HepG2 (cell line): ENCODE data around the gene ADAMTSL4.

Experiments used
- ADNP ChIP-seq: sonication (generic); formaldehyde crosslinking; IDR thresholded peaks from 2 replicates; pipeline ENCODE4 v1.4.0; 2020; ENCODE audit warnings: missing genetic modification reagents
- ARNTL ChIP-seq: sonication (generic); formaldehyde crosslinking; IDR thresholded peaks from 2 replicates; pipeline ENCODE4 v1.4.0; 2020; ENCODE audit warnings: mild to moderate bottlenecking, missing genetic modification reagents
- CTCF ChIP-seq: sonication (generic); formaldehyde crosslinking; IDR thresholded peaks from 2 replicates; pipeline ENCODE4 v1.5.0; 2020; ENCODE audit warnings: mild to moderate bottlenecking, missing genetic modification reagents, moderate library complexity
- E2F2 ChIP-seq: sonication (generic); formaldehyde crosslinking; IDR thresholded peaks from 2 replicates; pipeline ENCODE4 v1.4.0; 2020; ENCODE audit warnings: missing genetic modification reagents, borderline replicate concordance
- JUNB ChIP-seq: sonication (generic); formaldehyde crosslinking; IDR thresholded peaks from 2 replicates; pipeline ENCODE4 v1.8.0; 2022; ENCODE audit warnings: missing genetic modification reagents, mild to moderate bottlenecking, borderline replicate concordance
- MTA3 ChIP-seq: sonication (generic); formaldehyde crosslinking; IDR thresholded peaks from 2 replicates; pipeline ENCODE4 v1.4.0; 2020; ENCODE audit warnings: missing genetic modification reagents
- RNF2 ChIP-seq: fragments of 450-650 bp; conservative IDR thresholded peaks from 2 replicates; pipeline ENCODE4 v1.6.1; 2016; ENCODE audit warnings: low read depth
- SIN3A ChIP-seq: IDR thresholded peaks from 2 replicates; pipeline ENCODE4 v1.6.1; 2011; ENCODE audit warnings: low read depth, mild to moderate bottlenecking, control low read depth, low read length, borderline replicate concordance
- SMAD1 ChIP-seq: sonication (generic); formaldehyde crosslinking; IDR thresholded peaks from 2 replicates; pipeline ENCODE4 v1.4.0; 2020; ENCODE audit warnings: missing genetic modification reagents, low read depth, mild to moderate bottlenecking, borderline replicate concordance
- TF ChIP-seq, protein P1 (sequence below): sonication (generic); formaldehyde crosslinking; IDR thresholded peaks from 2 replicates; pipeline ENCODE4 v1.5.0; 2020; ENCODE audit warnings: mild to moderate bottlenecking, missing genetic modification reagents
- TF ChIP-seq, protein P2 (sequence below): sonication (generic); formaldehyde crosslinking; IDR thresholded peaks from 2 replicates; pipeline ENCODE4 v1.9.0; 2021; ENCODE audit warnings: missing genetic modification reagents, borderline replicate concordance
- TF ChIP-seq, protein P3 (sequence below), 2 experiments: IDR thresholded peaks; 2 replicates each; pipeline ENCODE4 v1.6.1; 2011 to 2012; ENCODE audit warnings: low read length in 2 of 2, borderline replicate concordance in 1 of 2, low read depth in 1 of 2, mild to moderate bottlenecking in 1 of 2, moderate library complexity in 1 of 2
- TF ChIP-seq, protein P4 (sequence below): IDR thresholded peaks from 2 replicates; pipeline ENCODE4 v1.4.0; 2020; ENCODE audit warnings: mild to moderate bottlenecking, missing genetic modification reagents

GRCh38 chr1:150512846-150513245, 36.4 kb upstream of the ADAMTSL4 start:
- no peak for TF ChIP-seq RNF2
- no peak for TF ChIP-seq JUNB (CRISPR knock-in tag)
- TF ChIP-seq, protein P1, sequence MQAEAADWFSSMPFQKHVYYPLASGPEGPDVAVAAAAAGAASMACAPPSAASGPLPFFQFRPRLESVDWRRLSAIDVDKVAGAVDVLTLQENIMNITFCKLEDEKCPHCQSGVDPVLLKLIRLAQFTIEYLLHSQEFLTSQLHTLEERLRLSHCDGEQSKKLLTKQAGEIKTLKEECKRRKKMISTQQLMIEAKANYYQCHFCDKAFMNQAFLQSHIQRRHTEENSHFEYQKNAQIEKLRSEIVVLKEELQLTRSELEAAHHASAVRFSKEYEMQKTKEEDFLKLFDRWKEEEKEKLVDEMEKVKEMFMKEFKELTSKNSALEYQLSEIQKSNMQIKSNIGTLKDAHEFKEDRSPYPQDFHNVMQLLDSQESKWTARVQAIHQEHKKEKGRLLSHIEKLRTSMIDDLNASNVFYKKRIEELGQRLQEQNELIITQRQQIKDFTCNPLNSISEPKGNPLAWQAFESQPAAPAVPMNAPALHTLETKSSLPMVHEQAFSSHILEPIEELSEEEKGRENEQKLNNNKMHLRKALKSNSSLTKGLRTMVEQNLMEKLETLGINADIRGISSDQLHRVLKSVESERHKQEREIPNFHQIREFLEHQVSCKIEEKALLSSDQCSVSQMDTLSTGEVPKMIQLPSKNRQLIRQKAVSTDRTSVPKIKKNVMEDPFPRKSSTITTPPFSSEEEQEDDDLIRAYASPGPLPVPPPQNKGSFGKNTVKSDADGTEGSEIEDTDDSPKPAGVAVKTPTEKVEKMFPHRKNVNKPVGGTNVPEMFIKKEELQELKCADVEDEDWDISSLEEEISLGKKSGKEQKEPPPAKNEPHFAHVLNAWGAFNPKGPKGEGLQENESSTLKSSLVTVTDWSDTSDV (CRISPR knock-in tag) = no peak
- no peak for TF ChIP-seq SMAD1 (CRISPR knock-in tag)
- no peak for TF ChIP-seq CTCF (CRISPR knock-in tag)
- no peak for TF ChIP-seq SIN3A
- TF ChIP-seq, protein P2, sequence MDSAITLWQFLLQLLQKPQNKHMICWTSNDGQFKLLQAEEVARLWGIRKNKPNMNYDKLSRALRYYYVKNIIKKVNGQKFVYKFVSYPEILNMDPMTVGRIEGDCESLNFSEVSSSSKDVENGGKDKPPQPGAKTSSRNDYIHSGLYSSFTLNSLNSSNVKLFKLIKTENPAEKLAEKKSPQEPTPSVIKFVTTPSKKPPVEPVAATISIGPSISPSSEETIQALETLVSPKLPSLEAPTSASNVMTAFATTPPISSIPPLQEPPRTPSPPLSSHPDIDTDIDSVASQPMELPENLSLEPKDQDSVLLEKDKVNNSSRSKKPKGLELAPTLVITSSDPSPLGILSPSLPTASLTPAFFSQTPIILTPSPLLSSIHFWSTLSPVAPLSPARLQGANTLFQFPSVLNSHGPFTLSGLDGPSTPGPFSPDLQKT (CRISPR knock-in tag) = no peak
- TF ChIP-seq ARNTL (CRISPR knock-in tag) = no peak
- no peak for TF ChIP-seq E2F2 (CRISPR knock-in tag)
- TF ChIP-seq, protein P3, sequence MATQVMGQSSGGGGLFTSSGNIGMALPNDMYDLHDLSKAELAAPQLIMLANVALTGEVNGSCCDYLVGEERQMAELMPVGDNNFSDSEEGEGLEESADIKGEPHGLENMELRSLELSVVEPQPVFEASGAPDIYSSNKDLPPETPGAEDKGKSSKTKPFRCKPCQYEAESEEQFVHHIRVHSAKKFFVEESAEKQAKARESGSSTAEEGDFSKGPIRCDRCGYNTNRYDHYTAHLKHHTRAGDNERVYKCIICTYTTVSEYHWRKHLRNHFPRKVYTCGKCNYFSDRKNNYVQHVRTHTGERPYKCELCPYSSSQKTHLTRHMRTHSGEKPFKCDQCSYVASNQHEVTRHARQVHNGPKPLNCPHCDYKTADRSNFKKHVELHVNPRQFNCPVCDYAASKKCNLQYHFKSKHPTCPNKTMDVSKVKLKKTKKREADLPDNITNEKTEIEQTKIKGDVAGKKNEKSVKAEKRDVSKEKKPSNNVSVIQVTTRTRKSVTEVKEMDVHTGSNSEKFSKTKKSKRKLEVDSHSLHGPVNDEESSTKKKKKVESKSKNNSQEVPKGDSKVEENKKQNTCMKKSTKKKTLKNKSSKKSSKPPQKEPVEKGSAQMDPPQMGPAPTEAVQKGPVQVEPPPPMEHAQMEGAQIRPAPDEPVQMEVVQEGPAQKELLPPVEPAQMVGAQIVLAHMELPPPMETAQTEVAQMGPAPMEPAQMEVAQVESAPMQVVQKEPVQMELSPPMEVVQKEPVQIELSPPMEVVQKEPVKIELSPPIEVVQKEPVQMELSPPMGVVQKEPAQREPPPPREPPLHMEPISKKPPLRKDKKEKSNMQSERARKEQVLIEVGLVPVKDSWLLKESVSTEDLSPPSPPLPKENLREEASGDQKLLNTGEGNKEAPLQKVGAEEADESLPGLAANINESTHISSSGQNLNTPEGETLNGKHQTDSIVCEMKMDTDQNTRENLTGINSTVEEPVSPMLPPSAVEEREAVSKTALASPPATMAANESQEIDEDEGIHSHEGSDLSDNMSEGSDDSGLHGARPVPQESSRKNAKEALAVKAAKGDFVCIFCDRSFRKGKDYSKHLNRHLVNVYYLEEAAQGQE (IDR thresholded peaks at IDR 0.05; ENCODE audit: borderline replicate concordance in 1 of 2, low read depth in 1 of 2, low read length in 2 of 2) = no peak
- no peak for TF ChIP-seq ADNP
- TF ChIP-seq MTA3 (CRISPR knock-in tag) = no peak
- TF ChIP-seq, protein P4, sequence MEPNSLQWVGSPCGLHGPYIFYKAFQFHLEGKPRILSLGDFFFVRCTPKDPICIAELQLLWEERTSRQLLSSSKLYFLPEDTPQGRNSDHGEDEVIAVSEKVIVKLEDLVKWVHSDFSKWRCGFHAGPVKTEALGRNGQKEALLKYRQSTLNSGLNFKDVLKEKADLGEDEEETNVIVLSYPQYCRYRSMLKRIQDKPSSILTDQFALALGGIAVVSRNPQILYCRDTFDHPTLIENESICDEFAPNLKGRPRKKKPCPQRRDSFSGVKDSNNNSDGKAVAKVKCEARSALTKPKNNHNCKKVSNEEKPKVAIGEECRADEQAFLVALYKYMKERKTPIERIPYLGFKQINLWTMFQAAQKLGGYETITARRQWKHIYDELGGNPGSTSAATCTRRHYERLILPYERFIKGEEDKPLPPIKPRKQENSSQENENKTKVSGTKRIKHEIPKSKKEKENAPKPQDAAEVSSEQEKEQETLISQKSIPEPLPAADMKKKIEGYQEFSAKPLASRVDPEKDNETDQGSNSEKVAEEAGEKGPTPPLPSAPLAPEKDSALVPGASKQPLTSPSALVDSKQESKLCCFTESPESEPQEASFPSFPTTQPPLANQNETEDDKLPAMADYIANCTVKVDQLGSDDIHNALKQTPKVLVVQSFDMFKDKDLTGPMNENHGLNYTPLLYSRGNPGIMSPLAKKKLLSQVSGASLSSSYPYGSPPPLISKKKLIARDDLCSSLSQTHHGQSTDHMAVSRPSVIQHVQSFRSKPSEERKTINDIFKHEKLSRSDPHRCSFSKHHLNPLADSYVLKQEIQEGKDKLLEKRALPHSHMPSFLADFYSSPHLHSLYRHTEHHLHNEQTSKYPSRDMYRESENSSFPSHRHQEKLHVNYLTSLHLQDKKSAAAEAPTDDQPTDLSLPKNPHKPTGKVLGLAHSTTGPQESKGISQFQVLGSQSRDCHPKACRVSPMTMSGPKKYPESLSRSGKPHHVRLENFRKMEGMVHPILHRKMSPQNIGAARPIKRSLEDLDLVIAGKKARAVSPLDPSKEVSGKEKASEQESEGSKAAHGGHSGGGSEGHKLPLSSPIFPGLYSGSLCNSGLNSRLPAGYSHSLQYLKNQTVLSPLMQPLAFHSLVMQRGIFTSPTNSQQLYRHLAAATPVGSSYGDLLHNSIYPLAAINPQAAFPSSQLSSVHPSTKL (CRISPR knock-in tag) = no peak
